Suppressor macrophage treated with lipopolysaccharide for 4 hours (primary cell): ENCODE data around the gene NT5C3A.

Source experiments
- DNase-seq: peaks from one replicate; pipeline ENCODE4 v3.0.0-alpha.2; 2020

The NT5C3A gene

GRCh38 chr7:33073243-33073642 is 10.7 kb upstream of the NT5C3A start:
- DNase-seq: no peak

- DNase-seq: no peak
Observed at GRCh38 chr7:33072471-33072870, 9.9 kb upstream of the NT5C3A start.

- DNase-seq: no peak
Observed at GRCh38 chr7:33070831-33071230, 8.3 kb upstream of the NT5C3A start.

GRCh38 chr7:33070277-33070676 is 7.7 kb upstream of the NT5C3A start:
- no peak for DNase-seq

GRCh38 chr7:33067921-33068320 is 5.3 kb upstream of the NT5C3A start:
- DNase-seq: no peak

- no peak for DNase-seq
Observed at GRCh38 chr7:33066771-33067170, 4.2 kb upstream of the NT5C3A start.

- no peak for DNase-seq
Observed at GRCh38 chr7:33065981-33066380, 3.4 kb upstream of the NT5C3A start.

- peak; percentile 96 for DNase-seq
Observed at GRCh38 chr7:33062782-33063443, 337 bp upstream of the NT5C3A start.

- peak; percentile 42 for DNase-seq
Observed at GRCh38 chr7:33061282-33061937, 1.2 kb downstream of the NT5C3A start.

- no peak for DNase-seq
Observed at GRCh38 chr7:33059635-33060034, 2.9 kb downstream of the NT5C3A start.

GRCh38 chr7:33055158-33055557 is 7.4 kb downstream of the NT5C3A start:
- no peak for DNase-seq

GRCh38 chr7:33054261-33054964 is 8.2 kb downstream of the NT5C3A start:
- no peak for DNase-seq

GRCh38 chr7:33053721-33054120 is 8.9 kb downstream of the NT5C3A start:
- DNase-seq: no peak

- peak; percentile 49 for DNase-seq
Observed at GRCh38 chr7:33050535-33051318, 11.8 kb downstream of the NT5C3A start.

GRCh38 chr7:33048704-33049103 is 13.9 kb downstream of the NT5C3A start:
- DNase-seq: no peak

- DNase-seq: no peak
Observed at GRCh38 chr7:33048257-33048656, 14.3 kb downstream of the NT5C3A start.

- DNase-seq: no peak
Observed at GRCh38 chr7:33044986-33045385, 17.6 kb downstream of the NT5C3A start.

GRCh38 chr7:33044401-33044718 is 18.2 kb downstream of the NT5C3A start:
- DNase-seq: no peak

- no peak for DNase-seq
Observed at GRCh38 chr7:33043501-33044400, 18.8 kb downstream of the NT5C3A start.

GRCh38 chr7:33041631-33042428 is 20.7 kb downstream of the NT5C3A start:
- DNase-seq: no peak

GRCh38 chr7:33040803-33041516 is 21.6 kb downstream of the NT5C3A start:
- peak; percentile 89 for DNase-seq
